K562 (cell line): ENCODE results near the gene B4GALT5. TPM values are rescaled to one million over a fixed set of nuclear protein-coding genes. Genes with fewer than 3 reads are reported as not detected.

Experiments used
- ATAC-seq: fragments of 200-7000 bp; cut with Tn5 transposase; 3 replicates; pipeline ENCODE4 v1.9.1; 2020; ENCODE audit warnings: moderate library complexity
- BruUV-seq: library from RNA; stranded (reverse); fragments of 400-500 nt; replicated peaks from 2 replicates; lab custom pipeline; 2021; lab: Mats Ljungman, UMichigan
- CTCF ChIA-PET: fragments of 300-600 bp; formaldehyde crosslinking; extraction: SDS; loops from one replicate; lab custom pipeline; 2021; ENCODE audit warnings: low intra/inter-chr PET ratio; lab: Yijun Ruan, JAX
- POLR2A ChIA-PET: fragments of 300-600, 350-650 bp; sonication (Branson Sonifier 250); formaldehyde crosslinking; extraction: SDS; loops from one replicate; lab custom pipeline; 2021; ENCODE audit warnings: antibody characterized with exemption, inconsistent platforms; lab: Yijun Ruan, JAX
- DNase-seq, 4 experiments: peaks; one replicate each; pipeline versions ENCODE4 v3.0.0 to v3.0.0-alpha.2; 2011 to 2018; ENCODE audit warnings: low spot score in 3 of 4, mixed read lengths in 3 of 4; ENCODE audit errors: extremely low read depth in 1 of 4
- FAIRE-seq: peaks from 2 replicates; lab custom pipeline; 2011; peaks lifted over from hg19 to GRCh38; lab: Jason Lieb, UNC
- H2AFZ ChIP-seq: 2 replicates; pipeline ENCODE4 v1.6.0; 2011; ENCODE audit warnings: low read depth, low read length, control low read depth, inconsistent platforms
- H3K27ac ChIP-seq: fragments of 200-600 bp; 3 replicates; pipeline ENCODE4 v1.8.0; 2011; ENCODE audit warnings: low read depth, mild to moderate bottlenecking, control low read depth, inconsistent platforms, low read length, moderate library complexity, mixed read lengths; ENCODE audit errors: extremely low read depth
- H3K27me3 ChIP-seq, 2 experiments: fragments of 300-600 bp in 1 of 2; 2 replicates in 1 of 2; 3 replicates in 1 of 2; pipeline versions ENCODE4 v1.6.0 to v1.8.0; 2011; ENCODE audit warnings: inconsistent platforms in 2 of 2, low read length in 2 of 2, mild to moderate bottlenecking in 1 of 2, mixed read lengths in 1 of 2, moderate library complexity in 1 of 2; ENCODE audit not compliant: control insufficient read depth in 2 of 2, insufficient read depth in 2 of 2
- H3K36me3 ChIP-seq: fragments of 300-600 bp; 3 replicates; pipeline ENCODE4 v1.8.0; 2011; ENCODE audit warnings: mild to moderate bottlenecking, low read length, inconsistent platforms; ENCODE audit not compliant: control insufficient read depth, insufficient read depth
- H3K4me1 ChIP-seq, 2 experiments: fragments of 200-600 bp in 1 of 2; replicated peaks in 1 of 2; 2 replicates in 1 of 2; 3 replicates in 1 of 2; pipeline versions ENCODE4 v1.5.1 to v1.8.0; 2011; ENCODE audit warnings: inconsistent platforms in 2 of 2, low read length in 2 of 2, mild to moderate bottlenecking in 1 of 2, mixed read lengths in 1 of 2, moderate library complexity in 1 of 2; ENCODE audit not compliant: control insufficient read depth in 2 of 2, insufficient read depth in 2 of 2
- H3K4me2 ChIP-seq: 2 replicates; pipeline ENCODE4 v1.6.1; 2011; ENCODE audit warnings: low read length, control low read depth, inconsistent platforms, mixed read lengths; ENCODE audit not compliant: insufficient read depth
- H3K4me3 ChIP-seq: fragments of 200-600 bp; sonication (generic), shearing (Covaris generic); 2 replicates; pipeline ENCODE4 v1.5.1; 2016; ENCODE audit warnings: control low read depth, inconsistent platforms
- H3K79me2 ChIP-seq: fragments of 200-600 bp; 3 replicates; pipeline ENCODE4 v1.8.0; 2011; ENCODE audit warnings: low read length, inconsistent platforms; ENCODE audit not compliant: control insufficient read depth, insufficient read depth
- H3K9ac ChIP-seq, 2 experiments: 2 replicates each; pipeline versions ENCODE4 v1.6.0 to v1.6.1; 2011; ENCODE audit warnings: low read depth in 2 of 2, low read length in 2 of 2, control low read depth in 1 of 2, inconsistent platforms in 1 of 2, mild to moderate bottlenecking in 1 of 2, mixed read lengths in 1 of 2; ENCODE audit not compliant: insufficient read depth in 1 of 2
- H3K9me1 ChIP-seq: one replicate; pipeline ENCODE4 v1.6.0; 2011; ENCODE audit warnings: inconsistent platforms, mild to moderate bottlenecking, low read length, moderate library complexity; ENCODE audit not compliant: control insufficient read depth, insufficient read depth
- H3K9me3 ChIP-seq: replicated peaks from 2 replicates; pipeline ENCODE4 v1.5.1; 2011; ENCODE audit warnings: low read depth, low read length, inconsistent platforms; ENCODE audit not compliant: control insufficient read depth, insufficient read depth
- H4K20me1 ChIP-seq: replicated peaks from 2 replicates; pipeline ENCODE4 v1.6.1; 2011; ENCODE audit warnings: low read length, inconsistent platforms, mixed read lengths; ENCODE audit not compliant: control insufficient read depth, insufficient read depth
- COPS2 ChIP-seq: fragments of 450-650 bp; conservative IDR thresholded peaks from 2 replicates; pipeline ENCODE4 v1.6.1; 2016; ENCODE audit warnings: mild to moderate bottlenecking, moderate library complexity
- CREBBP ChIP-seq: IDR thresholded peaks from one replicate; pipeline ENCODE4 v1.6.1; 2012; ENCODE audit warnings: low read depth, mild to moderate bottlenecking, control low read depth, inconsistent platforms, low read length
- ELF1 ChIP-seq: fragments of 200-800 bp; sonication (Bioruptor generic); IDR thresholded peaks from 2 replicates; pipeline ENCODE4 v1.6.1; 2016; ENCODE audit warnings: missing genetic modification characterization, missing compliant biosample characterization
- GATAD2A ChIP-seq: fragments of 450-650 bp; IDR thresholded peaks from 2 replicates; pipeline ENCODE4 v1.6.1; 2017
- HDAC1 ChIP-seq, 2 experiments: fragments of 450-650 bp; IDR thresholded peaks; 2 replicates each; pipeline ENCODE4 v1.6.1; 2016 to 2017; ENCODE audit warnings: inconsistent platforms in 1 of 2, mild to moderate bottlenecking in 1 of 2, moderate library complexity in 1 of 2
- HMG20B ChIP-seq: fragments of 250-450 bp; sonication (Bioruptor Pico); IDR thresholded peaks from 2 replicates; pipeline ENCODE4 v1.5.0; 2021; ENCODE audit warnings: mild to moderate bottlenecking
- MAFF ChIP-seq: IDR thresholded peaks from 2 replicates; pipeline ENCODE4 v1.6.1; 2012; ENCODE audit warnings: low read length, improper control_type of control experiment
- MEF2A ChIP-seq: IDR thresholded peaks from 2 replicates; pipeline ENCODE4 v1.6.1; 2011; ENCODE audit warnings: low read depth, mild to moderate bottlenecking, low read length, moderate library complexity; ENCODE audit not compliant: control insufficient read depth
- MEF2D ChIP-seq: conservative IDR thresholded peaks from 2 replicates; pipeline ENCODE4 v1.6.1; 2016; ENCODE audit warnings: low read depth, missing genetic modification characterization, missing compliant biosample characterization
- MYNN ChIP-seq, 2 experiments: sonication (generic); formaldehyde crosslinking in 1 of 2; IDR thresholded peaks; 2 replicates each; pipeline versions ENCODE4 v1.5.0 to v1.6.1; 2016 to 2020; ENCODE audit warnings: antibody characterized with exemption in 1 of 2, missing genetic modification reagents in 1 of 2
- NRF1 ChIP-seq, 2 experiments: fragments of 450-650 bp; IDR thresholded peaks in 1 of 2; conservative IDR thresholded peaks in 1 of 2; 2 replicates each; pipeline ENCODE4 v1.6.1; 2014; ENCODE audit warnings: mild to moderate bottlenecking in 2 of 2
- WGBS: fragments of 100-300 bp; shearing (Covaris generic); methylation state at CpG from one replicate; pipeline ENCODE4 v1.1.6; 2016; ENCODE audit warnings: low coverage, mixed read lengths; ENCODE audit not compliant: insufficient coverage; ENCODE audit errors: missing lambda C conversion rate; 5-methylcytosine and 5-hydroxymethylcytosine counted together
- in situ Hi-C: fragments of 300-500 bp; cut with MboI; formaldehyde crosslinking; loops from 4 replicates; pipeline ENCODE4 v1.15.0; 2018; ENCODE audit warnings: inconsistent platforms, mixed read lengths
- intact Hi-C: fragments of 100-400 bp; cut with micrococcal nuclease; formaldehyde crosslinking; loops from 2 replicates; pipeline ENCODE4 v1.14.2; 2022
- polyA plus RNA-seq, 8 experiments: library from polyadenylated mRNA; depleted of rRNA in 4 of 8; stranded (reverse) in 5 of 8; unstranded in 3 of 8; fragments of >200 nt; fragmentation: Nextera tagmentation in 2 of 8; fragmentation: Illumina TruSeq in 1 of 8; extraction: Ambion mirVana in 2 of 8; extraction: Trizol in 1 of 8; gene quantifications; 2 replicates each; pipeline versions ENCODE4 v1.2.1 to v1.2.3, GENCODE V29; 2011 to 2014; ENCODE audit warnings: inconsistent platforms in 1 of 8, missing spikeins in 1 of 8
- total RNA-seq, 7 experiments: library from RNA; depleted of rRNA in 6 of 7; stranded (reverse); fragments of >200 nt in 6 of 7; fragmentation: Illumina TruSeq in 2 of 7; extraction: Trizol in 2 of 7; gene quantifications; 2 replicates each; pipeline versions ENCODE4 v1.2.1 to v1.2.3, GENCODE V29; 2011 to 2021; ENCODE audit warnings: low replicate concordance in 1 of 7
- TF ChIP-seq, protein P1 (sequence below): fragments of 450-650 bp; IDR thresholded peaks from 2 replicates; pipeline ENCODE4 v1.7.1; 2018; ENCODE audit warnings: mild to moderate bottlenecking, low read depth; ENCODE audit not compliant: partially characterized antibody
- TF ChIP-seq, protein P2 (sequence below): sonication (generic); formaldehyde crosslinking; IDR thresholded peaks from 2 replicates; pipeline ENCODE4 v1.9.0; 2022; ENCODE audit warnings: mild to moderate bottlenecking, missing genetic modification reagents
- TF ChIP-seq, protein P3 (sequence below): IDR thresholded peaks from 2 replicates; pipeline ENCODE4 v1.6.1; 2016; ENCODE audit warnings: missing genetic modification characterization, missing compliant biosample characterization
- TF ChIP-seq, protein P4 (sequence below): sonication (generic); formaldehyde crosslinking; IDR thresholded peaks from 2 replicates; pipeline ENCODE4 v1.8.1; 2023; ENCODE audit warnings: mild to moderate bottlenecking, missing genetic modification reagents

The B4GALT5 gene
- total and polyA plus RNA-seq, 9 of the 15 experiments (the other 6 are each of a cell fraction or from before 2014, with no cell fraction given) = 8.5 to 32.6 (median 23.4) TPM

DNA sequence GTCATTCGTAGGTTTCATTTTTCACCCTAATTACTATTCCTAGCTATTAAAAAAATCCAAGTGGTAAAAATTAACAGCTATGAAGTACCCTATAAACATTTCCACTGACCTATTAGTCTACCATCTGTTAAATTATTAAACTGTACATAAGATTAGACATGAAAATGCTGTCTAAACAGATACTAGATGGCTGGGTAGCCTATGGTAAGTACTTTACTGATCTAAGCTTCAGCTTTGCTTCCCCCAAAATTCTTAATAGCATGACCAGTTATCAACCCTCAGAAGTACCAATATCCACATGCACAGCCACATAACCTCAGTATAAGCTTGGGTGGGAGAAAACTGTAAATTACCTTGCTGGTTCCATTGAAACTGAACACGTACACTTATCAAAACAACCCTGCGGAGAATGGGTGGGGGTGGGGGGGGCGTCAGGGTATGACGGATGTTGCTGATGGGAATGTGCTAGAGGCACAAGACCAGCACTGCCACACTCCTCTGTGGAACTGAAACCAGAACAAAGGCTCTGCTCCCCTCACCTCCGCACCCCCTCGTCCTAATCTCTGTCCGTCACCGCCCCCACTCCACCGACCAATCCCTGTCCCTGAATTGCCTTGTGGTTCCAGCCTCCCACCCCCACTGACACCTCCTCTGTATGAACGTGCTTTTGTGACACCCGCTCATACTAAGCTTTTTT lies 45.3 kb downstream of the B4GALT5 start:
- DNase-seq (peak; percentile 89 to 92 (median 91)), ATAC-seq (peak; percentile 97), FAIRE-seq (peak; percentile 85)
- peaks cover 11 to 42% of the 10 kb centered on the region in 2 experiments; a peak in 4 of 5 replicates for H3K4me1 ChIP-seq
- no peaks in the 10 kb centered on the region for H3K9me3 ChIP-seq
- no peaks in the 10 kb centered on the region for H3K9me1 ChIP-seq
- WGBS = 8% methylated on average over 9 of the region's 12 CpGs
- intact Hi-C loops = no loop called here
- in situ Hi-C loops = no loop called here
- peak overlapping the region; percentile 64 for H3K4me2 ChIP-seq
- BruUV-seq = no TSS peak
- 0 out of 2 replicates have a peak, but pooled peaks cover 10% of the 10 kb centered on the region for H4K20me1 ChIP-seq
- ChIA-PET CTCF (no interaction called here), POLR2A (interaction anchor here (0.6 to 3.3 kb wide), 8 partner anchors 11 to 1275 kb away, joined by 3 to 13 read pairs (median 3); no protein-coding TSS in a partner anchor)
- no peak overlapping the region for H3K4me3 ChIP-seq
- peak overlapping the region; percentile 24; the same call in 1 of the 3 replicates for H3K27ac ChIP-seq
- peak overlapping the region in 1 of 2 experiments; percentile 41; a peak in 1 of 4 replicates for H3K9ac ChIP-seq
- peaks cover 94% of the 10 kb centered on the region for H3K79me2 ChIP-seq
- no peak overlapping the region for H2AFZ ChIP-seq
- H3K27me3 ChIP-seq = no peaks in the 10 kb centered on the region
- H3K36me3 ChIP-seq = peaks cover 4% of the 10 kb centered on the region; the same call in 1 of the 3 replicates
- TF ChIP-seq MEF2A (no peak), HMG20B (CRISPR knock-in tag) (no peak), MEF2D (tag) (no peak), ELF1 (tag) (no peak), GATAD2A (no peak), MAFF (no peak), NRF1 (conservative IDR thresholded peaks at IDR 0.05 in 1 of 2, IDR thresholded peaks at IDR 0.05 in 1 of 2) (peak in 1 of 2 experiments; percentile 37; a peak in 1 of 4 replicates), CREBBP (no peak), COPS2 (no peak), MYNN (IDR thresholded peaks at IDR 0.05) (no peak), MYNN (CRISPR knock-in tag; IDR thresholded peaks at IDR 0.05) (no peak), HDAC1 (IDR thresholded peaks at IDR 0.05) (peak in 1 of 2 experiments; percentile 83; a peak in 2 of 4 replicates)
- TF ChIP-seq, protein P1, sequence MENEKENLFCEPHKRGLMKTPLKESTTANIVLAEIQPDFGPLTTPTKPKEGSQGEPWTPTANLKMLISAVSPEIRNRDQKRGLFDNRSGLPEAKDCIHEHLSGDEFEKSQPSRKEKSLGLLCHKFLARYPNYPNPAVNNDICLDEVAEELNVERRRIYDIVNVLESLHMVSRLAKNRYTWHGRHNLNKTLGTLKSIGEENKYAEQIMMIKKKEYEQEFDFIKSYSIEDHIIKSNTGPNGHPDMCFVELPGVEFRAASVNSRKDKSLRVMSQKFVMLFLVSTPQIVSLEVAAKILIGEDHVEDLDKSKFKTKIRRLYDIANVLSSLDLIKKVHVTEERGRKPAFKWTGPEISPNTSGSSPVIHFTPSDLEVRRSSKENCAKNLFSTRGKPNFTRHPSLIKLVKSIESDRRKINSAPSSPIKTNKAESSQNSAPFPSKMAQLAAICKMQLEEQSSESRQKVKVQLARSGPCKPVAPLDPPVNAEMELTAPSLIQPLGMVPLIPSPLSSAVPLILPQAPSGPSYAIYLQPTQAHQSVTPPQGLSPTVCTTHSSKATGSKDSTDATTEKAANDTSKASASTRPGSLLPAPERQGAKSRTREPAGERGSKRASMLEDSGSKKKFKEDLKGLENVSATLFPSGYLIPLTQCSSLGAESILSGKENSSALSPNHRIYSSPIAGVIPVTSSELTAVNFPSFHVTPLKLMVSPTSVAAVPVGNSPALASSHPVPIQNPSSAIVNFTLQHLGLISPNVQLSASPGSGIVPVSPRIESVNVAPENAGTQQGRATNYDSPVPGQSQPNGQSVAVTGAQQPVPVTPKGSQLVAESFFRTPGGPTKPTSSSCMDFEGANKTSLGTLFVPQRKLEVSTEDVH = peak; percentile 21
- TF ChIP-seq, protein P2, sequence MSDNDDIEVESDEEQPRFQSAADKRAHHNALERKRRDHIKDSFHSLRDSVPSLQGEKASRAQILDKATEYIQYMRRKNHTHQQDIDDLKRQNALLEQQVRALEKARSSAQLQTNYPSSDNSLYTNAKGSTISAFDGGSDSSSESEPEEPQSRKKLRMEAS (CRISPR knock-in tag) = 0 out of 2 replicates have a peak, but pooled peaks have one; percentile 35
- TF ChIP-seq, protein P3, sequence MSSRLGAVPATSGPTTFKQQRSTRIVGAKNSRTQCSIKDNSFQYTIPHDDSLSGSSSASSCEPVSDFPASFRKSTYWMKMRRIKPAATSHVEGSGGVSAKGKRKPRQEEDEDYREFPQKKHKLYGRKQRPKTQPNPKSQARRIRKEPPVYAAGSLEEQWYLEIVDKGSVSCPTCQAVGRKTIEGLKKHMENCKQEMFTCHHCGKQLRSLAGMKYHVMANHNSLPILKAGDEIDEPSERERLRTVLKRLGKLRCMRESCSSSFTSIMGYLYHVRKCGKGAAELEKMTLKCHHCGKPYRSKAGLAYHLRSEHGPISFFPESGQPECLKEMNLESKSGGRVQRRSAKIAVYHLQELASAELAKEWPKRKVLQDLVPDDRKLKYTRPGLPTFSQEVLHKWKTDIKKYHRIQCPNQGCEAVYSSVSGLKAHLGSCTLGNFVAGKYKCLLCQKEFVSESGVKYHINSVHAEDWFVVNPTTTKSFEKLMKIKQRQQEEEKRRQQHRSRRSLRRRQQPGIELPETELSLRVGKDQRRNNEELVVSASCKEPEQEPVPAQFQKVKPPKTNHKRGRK (tag) = no peak
- TF ChIP-seq, protein P4, sequence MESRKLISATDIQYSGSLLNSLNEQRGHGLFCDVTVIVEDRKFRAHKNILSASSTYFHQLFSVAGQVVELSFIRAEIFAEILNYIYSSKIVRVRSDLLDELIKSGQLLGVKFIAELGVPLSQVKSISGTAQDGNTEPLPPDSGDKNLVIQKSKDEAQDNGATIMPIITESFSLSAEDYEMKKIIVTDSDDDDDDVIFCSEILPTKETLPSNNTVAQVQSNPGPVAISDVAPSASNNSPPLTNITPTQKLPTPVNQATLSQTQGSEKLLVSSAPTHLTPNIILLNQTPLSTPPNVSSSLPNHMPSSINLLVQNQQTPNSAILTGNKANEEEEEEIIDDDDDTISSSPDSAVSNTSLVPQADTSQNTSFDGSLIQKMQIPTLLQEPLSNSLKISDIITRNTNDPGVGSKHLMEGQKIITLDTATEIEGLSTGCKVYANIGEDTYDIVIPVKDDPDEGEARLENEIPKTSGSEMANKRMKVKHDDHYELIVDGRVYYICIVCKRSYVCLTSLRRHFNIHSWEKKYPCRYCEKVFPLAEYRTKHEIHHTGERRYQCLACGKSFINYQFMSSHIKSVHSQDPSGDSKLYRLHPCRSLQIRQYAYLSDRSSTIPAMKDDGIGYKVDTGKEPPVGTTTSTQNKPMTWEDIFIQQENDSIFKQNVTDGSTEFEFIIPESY = no peak
